Central memory CD4-positive, alpha-beta T cell (primary cell): Measurements from ENCODE around the gene TBC1D10A.

Experiments
- DNase-seq: peaks from one replicate; pipeline ENCODE4 v3.0.0; 2022

TBC1D10A gene

GRCh38 chr22:30285176-30285845, 41.4 kb downstream of the TBC1D10A start:
- DNase-seq: no peak

GRCh38 chr22:30284666-30285065, 42.1 kb downstream of the TBC1D10A start:
- DNase-seq: no peak

GRCh38 chr22:30284172-30284571, 42.6 kb downstream of the TBC1D10A start:
- no peak for DNase-seq

GRCh38 chr22:30283342-30283741, 43.4 kb downstream of the TBC1D10A start:
- no peak for DNase-seq

- no peak for DNase-seq
These were observed 44.1 kb downstream of the TBC1D10A start for GRCh38 chr22:30282616-30283046.

- DNase-seq: no peak
These were observed 46.2 kb downstream of the TBC1D10A start for GRCh38 chr22:30280505-30280904.

GRCh38 chr22:30279932-30280331, 46.8 kb downstream of the TBC1D10A start:
- DNase-seq: no peak

GRCh38 chr22:30279046-30279788, 47.5 kb downstream of the TBC1D10A start:
- no peak for DNase-seq

GRCh38 chr22:30277547-30278344, 49.0 kb downstream of the TBC1D10A start:
- no peak for DNase-seq

GRCh38 chr22:30276039-30276438, 50.7 kb downstream of the TBC1D10A start:
- DNase-seq: no peak

- DNase-seq: no peak
These were observed 51.1 kb downstream of the TBC1D10A start for GRCh38 chr22:30275625-30276024.

- no peak for DNase-seq
These were observed 52.3 kb downstream of the TBC1D10A start for GRCh38 chr22:30274437-30274812.

GRCh38 chr22:30273711-30274436, 52.9 kb downstream of the TBC1D10A start:
- DNase-seq: no peak

- no peak for DNase-seq
These were observed 53.8 kb downstream of the TBC1D10A start for GRCh38 chr22:30272781-30273601.

GRCh38 chr22:30270832-30271231, 55.9 kb downstream of the TBC1D10A start:
- no peak for DNase-seq

- no peak for DNase-seq
These were observed 58.4 kb downstream of the TBC1D10A start for GRCh38 chr22:30268331-30268730.

- DNase-seq: peak; percentile 65
These were observed 59.1 kb downstream of the TBC1D10A start for GRCh38 chr22:30267382-30268302.

GRCh38 chr22:30266445-30267381, 60.0 kb downstream of the TBC1D10A start, which contains the start of gene OSM:
TSS of gene OSM (minus strand) at chr22:30266851. CDS start at chr22:30266799, 52 bp downstream.
- DNase-seq: peak; percentile 74

GRCh38 chr22:30265823-30266444, 60.8 kb downstream of the TBC1D10A start:
- DNase-seq: peak; percentile 87
